Adipocyte (in vitro differentiated cells): ENCODE results near the gene SYNDIG1.

Experiments used
- DNase-seq: peaks from one replicate; pipeline ENCODE4 v3.0.0-alpha.2; 2015; ENCODE audit warnings: low read depth
- H3K27me3 ChIP-seq: replicated peaks from 2 replicates; pipeline ENCODE4 v1.7.0; 2013; ENCODE audit warnings: mild to moderate bottlenecking, low read length, moderate library complexity; ENCODE audit not compliant: control insufficient read depth, insufficient read depth
- H3K36me3 ChIP-seq: 2 replicates; pipeline ENCODE4 v1.7.0; 2013; ENCODE audit warnings: low read length, mild to moderate bottlenecking, moderate library complexity; ENCODE audit not compliant: control insufficient read depth, insufficient read depth, severe bottlenecking
- H3K4me1 ChIP-seq: 2 replicates; pipeline ENCODE4 v1.7.0; 2013; ENCODE audit warnings: mild to moderate bottlenecking, low read length, moderate library complexity; ENCODE audit not compliant: control insufficient read depth, insufficient read depth
- H3K4me3 ChIP-seq: 2 replicates; pipeline ENCODE4 v1.7.0; 2013; ENCODE audit warnings: mild to moderate bottlenecking, low read length, moderate library complexity
- H3K9ac ChIP-seq: 2 replicates; pipeline ENCODE4 v1.7.0; 2013; ENCODE audit warnings: mild to moderate bottlenecking, low read length, moderate library complexity
- H3K9me3 ChIP-seq: 2 replicates; pipeline ENCODE4 v1.7.0; 2013; ENCODE audit warnings: mild to moderate bottlenecking, low read length, moderate library complexity; ENCODE audit not compliant: control insufficient read depth

Gene SYNDIG1

DNA sequence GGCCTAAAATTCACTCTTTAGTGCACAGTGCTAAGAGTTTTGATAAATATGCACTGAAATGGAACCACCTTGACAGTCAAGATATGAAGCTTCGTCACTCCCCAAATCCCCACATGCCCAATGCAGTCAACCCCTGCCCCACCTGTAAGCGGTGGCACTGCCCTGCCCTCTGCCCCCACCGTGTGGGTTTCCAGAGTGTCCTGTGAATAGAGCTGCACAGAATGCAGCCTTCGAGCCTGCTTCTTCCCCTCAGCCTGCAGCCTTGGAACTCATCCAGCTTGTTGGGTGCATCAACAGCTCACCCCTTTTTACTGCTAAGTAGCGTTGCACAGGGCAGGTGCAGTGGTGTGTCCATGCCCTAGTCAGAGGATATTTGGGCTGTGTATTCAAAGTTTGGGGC is 216.3 kb downstream of the SYNDIG1 start:
- Histone ChIP-seq H3K27me3 (no peaks in the 10 kb centered on the region), H3K4me1 (no peaks in the 10 kb centered on the region), H3K9me3 (peaks cover 12% of the 10 kb centered on the region), H3K9ac (no peak overlapping the region), H3K36me3 (no peaks in the 10 kb centered on the region), H3K4me3 (no peak overlapping the region)
- no peak for DNase-seq

DNA sequence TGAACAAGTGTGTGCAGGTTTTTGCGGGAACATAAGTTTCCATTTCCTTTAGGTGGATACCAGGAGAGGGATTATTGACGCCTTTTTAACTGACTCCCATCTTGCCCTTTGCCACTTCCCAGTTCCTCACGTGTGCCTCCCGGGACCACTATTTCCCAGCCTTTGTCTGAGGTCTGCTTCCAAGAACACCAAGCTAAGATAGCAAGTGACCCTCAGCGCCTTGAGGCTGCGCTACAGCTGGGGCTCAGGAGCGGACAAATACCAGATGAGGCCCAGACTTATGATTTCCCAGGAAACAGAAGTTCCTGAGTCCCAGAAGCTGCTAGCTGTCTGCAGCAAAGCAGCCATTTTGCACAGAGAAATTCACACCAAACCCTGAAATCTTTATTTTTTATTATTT is 216.7 kb downstream of the SYNDIG1 start:
- Histone ChIP-seq H3K9ac (no peak overlapping the region), H3K27me3 (no peaks in the 10 kb centered on the region), H3K4me3 (no peak overlapping the region), H3K9me3 (peaks cover 12% of the 10 kb centered on the region), H3K36me3 (no peaks in the 10 kb centered on the region), H3K4me1 (no peaks in the 10 kb centered on the region)
- DNase-seq, result no peak

DNA sequence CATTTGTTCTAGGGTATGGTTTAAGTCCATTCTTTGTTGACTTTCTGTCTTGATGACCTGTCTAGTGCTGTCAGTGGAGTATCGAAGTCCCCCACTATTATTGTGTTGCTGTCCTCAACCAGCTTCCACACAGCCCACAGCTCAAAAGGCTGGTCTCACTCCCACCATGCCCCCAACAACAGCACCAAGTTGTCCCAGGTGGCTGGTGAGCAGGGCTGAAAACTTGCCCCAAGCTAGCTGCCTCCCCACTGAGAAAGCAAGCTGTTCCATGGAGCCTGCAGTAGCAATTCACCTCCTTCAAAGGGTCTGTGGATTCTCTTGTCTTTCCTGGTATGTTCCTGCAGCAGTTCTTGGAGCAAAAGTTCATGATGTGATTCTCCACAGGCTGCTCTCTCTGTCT is 221.0 kb downstream of the SYNDIG1 start:
- no peak for DNase-seq
- Histone ChIP-seq H3K36me3 (no peaks in the 10 kb centered on the region), H3K9ac (no peak overlapping the region), H3K4me3 (no peak overlapping the region), H3K4me1 (peaks cover 17% of the 10 kb centered on the region), H3K27me3 (peaks cover 10% of the 10 kb centered on the region), H3K9me3 (peaks cover 12% of the 10 kb centered on the region)

DNA sequence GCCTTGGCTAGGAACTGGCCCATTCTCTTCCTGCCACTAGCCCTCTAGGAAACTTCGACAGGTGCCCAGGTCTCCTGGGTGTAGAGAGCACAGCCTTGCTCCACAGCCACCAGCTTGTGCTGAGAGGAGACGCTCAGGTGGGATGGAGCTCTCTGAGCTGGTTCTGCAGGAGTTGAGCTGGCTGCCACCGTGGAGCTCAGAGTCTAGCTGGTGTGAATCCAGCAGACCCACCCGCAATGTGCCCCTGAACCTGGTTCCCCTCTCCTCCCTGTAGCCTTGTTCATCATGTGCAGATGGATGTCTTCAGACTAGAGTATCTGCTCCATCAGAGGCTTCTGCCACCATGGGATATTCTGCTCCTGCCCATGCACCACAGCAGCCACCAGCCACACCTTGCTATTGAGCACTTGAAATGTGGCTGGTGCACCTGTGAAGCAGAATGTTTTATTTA is 222.5 kb downstream of the SYNDIG1 start:
- no peak overlapping the region for H3K9ac ChIP-seq
- H3K9me3 ChIP-seq, result peaks cover 12% of the 10 kb centered on the region
- no peaks in the 10 kb centered on the region for H3K36me3 ChIP-seq
- DNase-seq, result no peak
- H3K4me3 ChIP-seq, result no peak overlapping the region
- peaks cover 22% of the 10 kb centered on the region for H3K4me1 ChIP-seq
- peaks cover 10% of the 10 kb centered on the region for H3K27me3 ChIP-seq

DNA sequence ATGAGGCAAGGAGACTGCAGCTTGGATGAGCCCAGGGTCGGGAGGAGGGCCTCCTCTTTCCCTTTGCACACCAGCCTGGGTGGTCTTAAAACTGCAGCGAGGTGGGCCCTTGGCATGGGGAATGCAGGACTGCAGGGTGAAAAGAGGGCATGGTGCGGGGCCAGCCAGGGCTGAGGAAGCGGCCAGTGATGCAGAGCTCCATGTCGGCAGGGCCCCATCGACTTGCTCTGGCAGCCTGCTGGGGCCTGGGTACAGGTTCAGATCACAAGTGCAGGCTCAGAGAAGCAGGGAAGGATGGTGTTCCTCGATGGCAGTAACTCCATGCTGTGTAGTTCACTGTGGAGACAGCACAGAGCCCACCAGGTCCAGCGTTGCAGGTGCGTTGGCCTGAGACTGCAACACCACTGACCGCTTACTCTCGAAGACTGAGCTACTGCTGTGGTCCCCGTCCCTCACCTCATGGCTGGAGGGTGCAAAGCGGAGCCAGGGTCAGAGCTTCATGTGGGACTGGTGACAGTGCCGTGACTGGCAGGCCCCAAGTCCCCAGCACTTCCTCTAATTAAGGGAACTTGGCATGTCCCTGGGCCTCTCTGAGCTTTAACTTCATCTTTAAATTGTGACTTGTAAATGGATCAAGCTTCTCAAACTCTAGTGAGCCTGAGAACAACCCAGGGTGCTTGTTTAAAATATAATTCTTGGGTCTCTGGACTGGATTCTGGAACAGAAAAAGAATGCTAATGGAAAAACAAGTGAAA is 223.2 kb downstream of the SYNDIG1 start:
- Histone ChIP-seq H3K4me1 (peaks cover 22% of the 10 kb centered on the region), H3K9me3 (peaks cover 8% of the 10 kb centered on the region), H3K9ac (no peak overlapping the region), H3K4me3 (no peak overlapping the region), H3K36me3 (no peaks in the 10 kb centered on the region), H3K27me3 (peaks cover 12% of the 10 kb centered on the region)
- no peak for DNase-seq

DNA sequence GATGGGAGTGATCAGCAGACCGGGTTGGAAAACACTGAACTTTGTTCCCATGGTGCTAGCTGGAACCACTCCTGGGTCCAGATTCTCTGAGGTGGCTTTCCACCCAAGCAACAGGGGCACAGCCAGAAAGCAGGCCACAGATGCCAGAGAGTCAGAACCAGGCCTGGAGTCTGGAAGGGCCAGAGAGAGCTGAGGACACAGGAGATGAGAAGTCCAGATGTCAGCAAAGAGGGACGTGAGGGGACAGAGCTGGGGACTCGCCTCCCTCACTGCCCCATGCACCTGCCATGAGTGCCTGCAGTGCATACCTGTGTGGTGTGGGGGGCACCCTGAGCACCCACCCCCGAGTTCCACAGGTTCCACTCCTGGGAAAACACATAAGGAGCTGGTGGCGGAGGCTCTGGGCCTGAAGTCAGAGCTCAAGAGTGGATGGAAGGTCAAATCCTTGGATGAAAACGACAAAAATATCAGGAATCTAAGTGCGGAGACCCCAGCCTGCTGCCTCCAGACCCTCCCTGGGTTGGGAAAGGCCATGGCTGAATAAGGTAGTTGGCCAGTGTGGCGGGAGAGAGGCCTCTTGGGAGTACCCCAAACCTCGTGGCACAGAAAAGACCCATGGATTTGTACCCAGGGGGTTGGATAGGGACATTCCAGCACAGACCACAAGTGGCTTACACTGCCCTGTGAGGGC is 224.2 kb downstream of the SYNDIG1 start:
- Histone ChIP-seq H3K4me1 (peaks cover 22% of the 10 kb centered on the region), H3K36me3 (no peaks in the 10 kb centered on the region), H3K4me3 (no peak overlapping the region), H3K27me3 (peaks cover 22% of the 10 kb centered on the region), H3K9me3 (peaks cover 3% of the 10 kb centered on the region), H3K9ac (peak overlapping the region; percentile 28)
- no peak for DNase-seq

DNA sequence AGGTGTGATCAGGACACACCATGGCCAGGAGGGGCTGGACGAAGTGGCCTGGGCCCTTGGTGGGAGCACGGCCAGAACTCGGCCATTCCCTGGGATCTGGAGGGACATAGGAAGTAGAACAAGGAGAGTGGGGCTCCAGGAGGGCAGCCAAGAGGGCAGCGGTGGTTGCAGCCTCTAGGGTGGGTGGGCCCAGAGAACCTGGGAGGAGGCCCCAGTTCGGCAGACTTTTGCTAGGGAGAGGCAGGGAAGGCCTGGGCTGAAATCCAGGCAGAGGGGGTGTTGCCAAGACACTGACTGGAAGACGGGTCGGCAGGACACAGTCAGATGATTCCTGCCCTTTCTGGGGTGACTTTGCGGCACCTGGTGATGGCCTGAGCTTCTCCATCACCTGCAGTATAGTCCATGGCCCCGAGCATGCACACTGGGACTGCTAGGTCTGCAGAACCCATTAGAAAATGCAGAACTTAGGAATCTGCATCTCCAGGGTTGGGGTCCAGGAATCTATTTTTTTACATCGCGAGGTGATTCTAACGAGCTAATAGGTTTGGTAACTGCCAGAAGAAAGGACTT is 224.8 kb downstream of the SYNDIG1 start:
- H3K4me3 ChIP-seq, result no peak overlapping the region
- DNase-seq, result no peak
- peak overlapping the region; percentile 28 for H3K9ac ChIP-seq
- peaks cover 22% of the 10 kb centered on the region for H3K4me1 ChIP-seq
- no peaks in the 10 kb centered on the region for H3K36me3 ChIP-seq
- peaks cover 28% of the 10 kb centered on the region for H3K27me3 ChIP-seq
- no peaks in the 10 kb centered on the region for H3K9me3 ChIP-seq

DNA sequence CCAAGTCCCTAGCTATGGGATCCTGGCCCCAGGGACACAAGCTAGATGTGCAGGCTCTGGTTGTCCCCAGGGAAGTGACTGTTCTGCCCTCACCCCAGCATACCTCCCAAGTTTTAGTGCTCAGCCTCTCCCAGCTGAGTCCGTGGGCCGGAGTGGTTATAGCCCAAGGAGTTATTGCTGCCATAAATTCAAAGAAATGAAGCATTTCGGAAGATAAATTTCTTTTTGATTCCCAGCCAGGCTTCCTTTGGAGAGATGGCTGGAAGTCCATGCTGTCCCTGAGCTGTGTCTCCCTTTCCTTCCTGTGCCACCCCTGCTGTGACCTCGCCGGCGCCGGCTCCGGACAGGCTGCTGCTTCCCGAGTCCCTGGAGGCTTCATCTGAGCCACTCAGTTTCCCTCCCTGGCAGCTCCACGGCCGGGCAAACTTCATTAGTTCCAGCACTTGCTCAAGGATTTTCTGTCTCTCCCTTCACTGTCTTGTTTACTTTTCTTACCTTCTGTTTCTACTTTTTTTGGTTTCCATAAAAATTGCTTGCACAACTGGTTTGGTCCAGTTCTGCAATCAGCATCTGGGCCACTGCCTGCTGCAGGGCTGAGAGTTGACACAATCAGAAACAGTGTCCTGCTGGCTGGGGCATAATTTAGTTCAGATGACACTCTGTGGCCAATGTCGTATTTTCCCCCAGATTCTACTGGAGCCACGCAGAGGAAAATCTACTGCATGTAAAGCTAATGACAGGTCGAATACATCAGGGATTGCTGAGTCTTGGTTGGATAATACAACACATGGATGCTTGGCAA is 225.5 kb downstream of the SYNDIG1 start:
- Histone ChIP-seq H3K36me3 (no peaks in the 10 kb centered on the region), H3K4me3 (peak overlapping the region; percentile 28), H3K9ac (peak overlapping the region; percentile 28), H3K4me1 (peaks cover 22% of the 10 kb centered on the region), H3K27me3 (peaks cover 34% of the 10 kb centered on the region), H3K9me3 (no peaks in the 10 kb centered on the region)
- DNase-seq, result peak; percentile 7

DNA sequence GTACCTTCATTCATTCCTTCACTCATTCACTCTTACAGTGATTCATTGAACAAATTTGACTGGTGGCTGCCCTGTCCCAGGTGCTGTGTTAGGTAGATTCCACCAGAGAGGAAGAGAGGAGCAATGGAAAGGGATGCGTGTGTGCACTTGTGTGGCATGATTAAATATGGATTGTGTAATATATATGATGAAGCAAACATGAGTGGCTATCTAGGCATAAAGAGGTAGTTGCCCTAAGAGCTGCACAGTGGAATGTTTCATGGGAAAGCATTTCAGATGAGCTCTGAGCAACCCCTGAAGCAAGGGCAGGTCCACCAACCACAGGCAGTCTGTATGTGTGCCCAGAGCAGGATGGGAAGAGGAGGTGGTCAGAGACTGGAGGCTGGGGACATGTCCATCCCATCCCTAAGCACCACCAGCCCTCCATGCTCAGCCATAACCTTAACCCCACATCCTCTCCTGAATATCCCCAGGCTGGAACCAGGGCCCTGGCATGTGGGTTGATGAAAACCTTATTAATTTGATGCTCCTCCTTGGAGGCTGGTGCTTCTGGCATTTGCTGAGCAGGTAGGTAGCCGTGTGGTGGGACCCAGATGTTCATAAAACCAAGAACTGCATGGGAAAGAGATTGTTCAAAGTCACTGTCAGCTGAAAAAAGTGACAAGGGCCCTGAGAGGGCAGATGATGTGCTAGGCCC is 226.2 kb downstream of the SYNDIG1 start:
- DNase-seq, result no peak
- Histone ChIP-seq H3K4me1 (peaks cover 22% of the 10 kb centered on the region), H3K36me3 (no peaks in the 10 kb centered on the region), H3K9me3 (no peaks in the 10 kb centered on the region), H3K4me3 (peak overlapping the region; percentile 28), H3K27me3 (peaks cover 42% of the 10 kb centered on the region), H3K9ac (peak overlapping the region; percentile 14)

DNA sequence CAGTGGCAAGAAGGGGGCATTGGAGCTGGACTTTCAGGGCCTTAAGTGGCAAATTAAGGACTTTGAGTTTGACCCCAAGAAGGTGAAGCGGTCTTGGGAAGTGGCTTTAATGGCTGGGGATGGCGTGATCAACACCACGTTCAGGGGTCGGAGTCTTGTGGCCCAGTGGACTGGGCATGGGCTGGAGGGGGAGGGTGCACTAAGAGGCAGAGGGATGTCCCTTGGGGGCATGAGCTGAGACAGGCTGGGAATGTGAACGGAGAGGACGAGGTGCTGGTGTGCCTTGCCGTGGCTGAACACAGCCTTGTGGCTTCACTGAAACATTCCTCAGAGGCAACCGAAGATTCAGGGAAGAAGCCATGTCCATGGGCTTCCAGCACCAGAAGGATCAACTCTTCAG is 227.0 kb downstream of the SYNDIG1 start:
- Histone ChIP-seq H3K4me1 (peaks cover 22% of the 10 kb centered on the region), H3K4me3 (no peak overlapping the region), H3K9me3 (no peaks in the 10 kb centered on the region), H3K36me3 (no peaks in the 10 kb centered on the region), H3K9ac (no peak overlapping the region), H3K27me3 (peaks cover 49% of the 10 kb centered on the region)
- no peak for DNase-seq
